SK-N-SH (cell line): ENCODE results near the gene DDX25. TPM values are rescaled to one million over a fixed set of nuclear protein-coding genes. Genes with fewer than 3 reads are reported as not detected.

Source experiments
- CTCF ChIA-PET: fragments of 300-600, 350-600 bp; formaldehyde crosslinking; extraction: SDS; loops from one replicate; lab custom pipeline; 2021; lab: Yijun Ruan, JAX
- POLR2A ChIA-PET: fragments of 350-600 bp; sonication (Branson Sonifier 250); formaldehyde crosslinking; extraction: SDS; loops from one replicate; lab custom pipeline; 2020; ENCODE audit warnings: antibody characterized with exemption, inconsistent platforms; lab: Yijun Ruan, JAX
- DNase-seq: peaks from one replicate; pipeline ENCODE4 v3.0.0; 2012
- H2AFZ ChIP-seq: fragments of 200-600 bp; sonication (generic); 2 replicates; pipeline ENCODE4 v1.8.1; 2016; ENCODE audit warnings: antibody characterized with exemption, mild to moderate bottlenecking, low read depth
- H3F3A ChIP-seq: fragments of 200-600 bp; sonication (generic); replicated peaks from 2 replicates; pipeline ENCODE3; 2016; ENCODE audit warnings: antibody characterized with exemption, mild to moderate bottlenecking; ENCODE audit not compliant: insufficient read depth
- H3K27ac ChIP-seq, 2 experiments: fragments of 200-500 bp in 1 of 2; fragments of 200-600 bp in 1 of 2; sonication (Bioruptor generic) in 1 of 2; sonication (generic), shearing (Covaris generic) in 1 of 2; 2 replicates each; pipeline versions ENCODE4 v1.5.1 to v1.6.1; 2014 to 2016; ENCODE audit warnings: low read depth in 2 of 2, inconsistent platforms in 1 of 2, low read length in 1 of 2, mild to moderate bottlenecking in 1 of 2, mixed read lengths in 1 of 2
- H3K27me3 ChIP-seq: fragments of 200-600 bp; sonication (generic), shearing (Covaris generic); 2 replicates; pipeline ENCODE4 v1.6.1; 2016; ENCODE audit warnings: mixed run types; ENCODE audit not compliant: insufficient read depth
- H3K36me3 ChIP-seq, 2 experiments: fragments of 200-500 bp in 1 of 2; fragments of 200-600 bp in 1 of 2; sonication (Bioruptor generic) in 1 of 2; sonication (generic) in 1 of 2; replicated peaks in 1 of 2; 2 replicates each; pipeline versions ENCODE3 to v1.5.1; 2014 to 2016; ENCODE audit warnings: low read length in 1 of 2, mild to moderate bottlenecking in 1 of 2; ENCODE audit not compliant: insufficient read depth in 2 of 2, control insufficient read depth in 1 of 2
- H3K4me1 ChIP-seq, 2 experiments: fragments of 200-500 bp in 1 of 2; fragments of 200-600 bp in 1 of 2; sonication (Bioruptor generic) in 1 of 2; sonication (generic), shearing (Covaris generic) in 1 of 2; 2 replicates each; pipeline versions ENCODE4 v1.5.1 to v1.6.1; 2014 to 2016; ENCODE audit warnings: low read depth in 1 of 2, low read length in 1 of 2, mixed run types in 1 of 2; ENCODE audit not compliant: insufficient read depth in 2 of 2, control insufficient read depth in 1 of 2
- H3K4me2 ChIP-seq: fragments of 200-600 bp; sonication (generic), shearing (Covaris generic); 2 replicates; pipeline ENCODE4 v1.6.1; 2017; ENCODE audit warnings: mixed run types
- H3K4me3 ChIP-seq, 2 experiments: fragments of 200-500 bp in 1 of 2; fragments of 200-600 bp in 1 of 2; sonication (Bioruptor generic) in 1 of 2; sonication (generic), shearing (Covaris generic) in 1 of 2; 2 replicates each; pipeline versions ENCODE4 v1.5.1 to v1.8.1; 2014 to 2016; ENCODE audit warnings: low read depth in 2 of 2, inconsistent platforms in 1 of 2, low read length in 1 of 2, mild to moderate bottlenecking in 1 of 2, mixed read lengths in 1 of 2, moderate library complexity in 1 of 2
- H3K79me2 ChIP-seq: fragments of 200-600 bp; sonication (generic); 2 replicates; pipeline ENCODE4 v1.8.1; 2017; ENCODE audit warnings: mild to moderate bottlenecking; ENCODE audit not compliant: insufficient read depth
- H3K9ac ChIP-seq: fragments of 200-600 bp; sonication (generic); 2 replicates; pipeline ENCODE4 v1.6.1; 2017; ENCODE audit warnings: mixed run types
- H3K9me2 ChIP-seq: fragments of 200-600 bp; sonication (generic); 2 replicates; pipeline ENCODE4 v1.6.1; 2017; ENCODE audit warnings: mixed run types
- H3K9me3 ChIP-seq: fragments of 200-600 bp; sonication (generic); 2 replicates; pipeline ENCODE4 v1.6.1; 2017; ENCODE audit warnings: mixed run types, mild to moderate bottlenecking, moderate library complexity
- H4K20me1 ChIP-seq: fragments of 200-600 bp; sonication (generic); 2 replicates; pipeline ENCODE4 v1.6.1; 2017; ENCODE audit warnings: mild to moderate bottlenecking, mixed run types; ENCODE audit not compliant: insufficient read depth
- CTCF ChIP-seq: fragments of 200-600 bp; sonication (generic); IDR thresholded peaks from 2 replicates; pipeline ENCODE4 v1.6.1; 2017; ENCODE audit warnings: antibody characterized with exemption, mild to moderate bottlenecking, moderate library complexity
- EP300 ChIP-seq, 2 experiments: IDR thresholded peaks; 2 replicates each; pipeline versions ENCODE4 v1.4.0 to v1.6.1; 2012; ENCODE audit warnings: borderline replicate concordance in 1 of 2, low read depth in 1 of 2, low read length in 1 of 2
- FOSL2 ChIP-seq: IDR thresholded peaks from 2 replicates; pipeline ENCODE4 v1.4.0; 2012; ENCODE audit warnings: low read depth, mild to moderate bottlenecking, moderate library complexity, borderline replicate concordance
- FOXM1 ChIP-seq: IDR thresholded peaks from 2 replicates; pipeline ENCODE4 v1.4.0; 2012; ENCODE audit warnings: low read depth, mild to moderate bottlenecking
- JUND ChIP-seq: IDR thresholded peaks from 2 replicates; pipeline ENCODE4 v1.4.0; 2012
- PBX3 ChIP-seq: IDR thresholded peaks from 2 replicates; pipeline ENCODE4; 2012
- RAD21 ChIP-seq: IDR thresholded peaks from 2 replicates; pipeline ENCODE4 v1.6.1; 2012; ENCODE audit warnings: mild to moderate bottlenecking, low read length
- RFX5 ChIP-seq: IDR thresholded peaks from 2 replicates; pipeline ENCODE4 v1.6.1; 2012; ENCODE audit warnings: mild to moderate bottlenecking, improper control_type of control experiment, low read length
- SIN3A ChIP-seq: IDR thresholded peaks from 2 replicates; pipeline ENCODE4 v1.6.1; 2012; ENCODE audit warnings: low read depth, mild to moderate bottlenecking, low read length, moderate library complexity, borderline replicate concordance
- SMC3 ChIP-seq: IDR thresholded peaks from 2 replicates; pipeline ENCODE4 v1.6.1; 2012; ENCODE audit warnings: low read depth, low read length, improper control_type of control experiment
- TAF1 ChIP-seq: IDR thresholded peaks from 2 replicates; pipeline ENCODE4 v1.6.1; 2012; ENCODE audit warnings: low read depth, mild to moderate bottlenecking, low read length, moderate library complexity, borderline replicate concordance
- TEAD4 ChIP-seq: IDR thresholded peaks from 2 replicates; pipeline ENCODE4 v1.4.0; 2012; ENCODE audit warnings: mild to moderate bottlenecking, borderline replicate concordance; ENCODE audit not compliant: insufficient read depth
- YY1 ChIP-seq: IDR thresholded peaks from 2 replicates; pipeline ENCODE4 v1.4.0; 2012; ENCODE audit warnings: low read depth, mild to moderate bottlenecking
- ZBTB33 ChIP-seq: IDR thresholded peaks from 2 replicates; pipeline ENCODE4 v1.4.0; 2012; ENCODE audit warnings: low read depth, borderline replicate concordance
- WGBS: methylation state at CpG from one replicate; pipeline ENCODE4 v1.1.6; 2017; ENCODE audit warnings: low lambda C conversion rate; 5-methylcytosine and 5-hydroxymethylcytosine counted together
- polyA plus RNA-seq, 3 experiments: library from polyadenylated mRNA; depleted of rRNA; stranded (reverse); fragments of >200 nt; gene quantifications; 2 replicates each; pipeline ENCODE4 v1.2.3, GENCODE V29; 2012
- TF ChIP-seq, protein P1 (sequence below): IDR thresholded peaks from 2 replicates; pipeline ENCODE4 v1.4.0; 2012; ENCODE audit warnings: low read depth, borderline replicate concordance
- TF ChIP-seq, protein P2 (sequence below): fragments of 150-350 bp; IDR thresholded peaks from 2 replicates; pipeline ENCODE4 v1.6.1; 2016; ENCODE audit warnings: mild to moderate bottlenecking, low read depth, low read length

Gene DDX25
- polyA plus RNA-seq, 1 of the 3 experiments (the other 2 are of a cell fraction): 0.12 TPM

DNA sequence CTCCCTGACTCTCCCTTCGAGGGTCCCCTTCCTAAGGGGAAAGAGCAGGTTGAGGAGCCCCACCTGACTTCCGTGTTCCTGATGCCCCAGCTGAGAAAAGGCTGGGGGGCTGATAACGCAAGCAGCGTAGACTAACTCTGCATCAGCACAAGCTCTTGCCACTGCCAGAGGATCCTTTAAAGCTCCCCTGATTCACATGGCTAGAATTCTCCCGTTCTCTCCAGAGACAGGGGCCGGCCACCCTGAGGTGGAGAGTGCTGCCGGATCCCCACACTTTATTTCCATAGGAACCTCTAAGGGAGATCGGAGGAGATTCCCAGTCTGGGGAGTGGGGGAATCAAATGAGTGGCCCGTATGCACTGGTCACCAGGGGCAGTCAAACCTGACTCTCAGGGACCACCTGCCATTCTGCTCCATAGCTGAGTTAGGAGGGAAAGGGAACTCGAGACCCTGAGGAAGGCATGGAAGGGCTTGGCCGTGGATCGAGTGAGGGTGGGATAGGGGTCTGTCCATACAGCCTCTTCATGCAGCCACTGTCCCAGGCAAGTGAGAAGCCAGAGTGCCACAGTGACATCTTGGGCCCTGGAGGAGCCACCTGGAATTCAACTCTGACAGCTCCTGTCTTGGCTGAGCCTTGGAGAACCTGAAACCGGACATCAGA, 40.2 kb downstream of the DDX25 start:
- TF ChIP-seq YY1 (no peak), TEAD4 (no peak), SIN3A (no peak), ZBTB33 (no peak), TAF1 (no peak), FOSL2 (no peak), JUND (no peak), PBX3 (no peak), FOXM1 (no peak)
- TF ChIP-seq, protein P1, sequence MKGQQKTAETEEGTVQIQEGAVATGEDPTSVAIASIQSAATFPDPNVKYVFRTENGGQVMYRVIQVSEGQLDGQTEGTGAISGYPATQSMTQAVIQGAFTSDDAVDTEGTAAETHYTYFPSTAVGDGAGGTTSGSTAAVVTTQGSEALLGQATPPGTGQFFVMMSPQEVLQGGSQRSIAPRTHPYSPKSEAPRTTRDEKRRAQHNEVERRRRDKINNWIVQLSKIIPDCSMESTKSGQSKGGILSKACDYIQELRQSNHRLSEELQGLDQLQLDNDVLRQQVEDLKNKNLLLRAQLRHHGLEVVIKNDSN: no peak
- CTCF ChIA-PET: interaction anchor here (1.1 to 6.0 kb wide), 4 partner anchors 9 to 249 kb away, joined by 3 to 55 read pairs (median 10); no protein-coding TSS in a partner anchor
- no peaks in the 10 kb centered on the region for H3K9me3 ChIP-seq
- no peak overlapping the region for H3K4me3 ChIP-seq
- H3K9ac ChIP-seq: no peak overlapping the region
- H3K27ac ChIP-seq: no peak overlapping the region
- no peak overlapping the region for H2AFZ ChIP-seq
- no peaks in the 10 kb centered on the region for H3K79me2 ChIP-seq
- POLR2A ChIA-PET: no interaction called here
- no peak for DNase-seq
- H3K4me1 ChIP-seq: peaks cover 0 to 16% of the 10 kb centered on the region in 2 experiments; a peak in 1 of 4 replicates
- H3F3A ChIP-seq: no peaks in the 10 kb centered on the region
- H3K27me3 ChIP-seq: no peaks in the 10 kb centered on the region
- no peaks in the 10 kb centered on the region for H3K36me3 ChIP-seq
- no peaks in the 10 kb centered on the region for H3K9me2 ChIP-seq
- 73% methylated on average over 12 of the region's 13 CpGs for WGBS
- H3K4me2 ChIP-seq: no peak overlapping the region
- H4K20me1 ChIP-seq: no peaks in the 10 kb centered on the region

DNA sequence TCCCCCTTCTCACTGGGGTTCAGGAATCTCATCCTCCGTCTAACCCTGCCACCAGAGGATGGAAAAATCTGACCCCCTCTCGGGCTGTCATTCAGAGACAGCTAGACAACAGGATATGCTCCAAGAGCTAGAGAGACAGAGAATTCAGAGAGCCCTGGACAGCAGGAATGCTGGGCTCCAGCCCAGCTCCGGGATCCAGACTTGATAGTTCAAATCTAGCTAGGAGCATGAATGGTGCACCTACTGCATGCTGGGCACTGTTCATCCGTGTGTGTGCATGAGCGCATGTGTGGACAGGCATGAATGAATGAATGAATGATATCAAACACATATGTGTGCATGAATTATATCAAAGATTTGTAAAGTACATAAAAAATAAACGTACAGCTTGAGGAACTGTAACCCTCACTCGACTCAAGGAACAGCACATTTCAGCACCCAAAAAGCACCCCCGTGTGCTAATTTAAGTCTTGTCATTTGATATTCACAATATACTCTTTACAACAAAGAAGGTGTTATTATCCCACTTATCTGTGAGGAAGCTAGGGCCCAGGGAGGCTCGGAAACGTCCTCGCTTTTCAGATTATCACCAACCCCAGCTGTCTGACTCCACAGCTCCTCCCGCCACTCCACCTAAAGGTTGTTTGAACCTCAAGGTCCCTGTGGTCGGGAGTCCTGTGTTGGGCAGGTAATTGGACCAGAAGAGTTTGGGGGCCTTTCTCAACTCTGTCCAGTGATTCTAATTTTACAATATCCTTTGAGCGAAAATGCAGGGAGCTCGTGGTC, 40.9 kb downstream of the DDX25 start:
- Histone ChIP-seq H3K9ac (no peak overlapping the region), H3F3A (no peaks in the 10 kb centered on the region), H3K4me3 (no peak overlapping the region), H3K36me3 (no peaks in the 10 kb centered on the region), H3K9me3 (no peaks in the 10 kb centered on the region), H2AFZ (no peak overlapping the region), H4K20me1 (no peaks in the 10 kb centered on the region), H3K4me1 (peaks cover 0 to 23% of the 10 kb centered on the region in 2 experiments; a peak in 1 of 4 replicates), H3K4me2 (no peak overlapping the region), H3K79me2 (no peaks in the 10 kb centered on the region), H3K9me2 (no peaks in the 10 kb centered on the region), H3K27me3 (no peaks in the 10 kb centered on the region), H3K27ac (no peak overlapping the region)
- ChIA-PET POLR2A (no interaction called here), CTCF (interaction anchor here (1.1 to 6.0 kb wide), 3 partner anchors 10 to 249 kb away, joined by 3 to 55 read pairs (median 15); no protein-coding TSS in a partner anchor)
- 85% methylated on average over 14 of the region's 15 CpGs for WGBS
- no peak for DNase-seq
- TF ChIP-seq RFX5 (no peak), EP300 (IDR thresholded peaks at IDR 0.05; ENCODE audit: borderline replicate concordance in 1 of 2, low read depth in 1 of 2, low read length in 1 of 2) (no peak), FOSL2 (no peak), RAD21 (no peak), CTCF (no peak), TAF1 (no peak), SMC3 (no peak)
- TF ChIP-seq, protein P2, sequence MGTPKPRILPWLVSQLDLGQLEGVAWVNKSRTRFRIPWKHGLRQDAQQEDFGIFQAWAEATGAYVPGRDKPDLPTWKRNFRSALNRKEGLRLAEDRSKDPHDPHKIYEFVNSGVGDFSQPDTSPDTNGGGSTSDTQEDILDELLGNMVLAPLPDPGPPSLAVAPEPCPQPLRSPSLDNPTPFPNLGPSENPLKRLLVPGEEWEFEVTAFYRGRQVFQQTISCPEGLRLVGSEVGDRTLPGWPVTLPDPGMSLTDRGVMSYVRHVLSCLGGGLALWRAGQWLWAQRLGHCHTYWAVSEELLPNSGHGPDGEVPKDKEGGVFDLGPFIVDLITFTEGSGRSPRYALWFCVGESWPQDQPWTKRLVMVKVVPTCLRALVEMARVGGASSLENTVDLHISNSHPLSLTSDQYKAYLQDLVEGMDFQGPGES: no peak
